ENCODE results near the gene PATJ.
"Not testable (repeated sequence)": the region's sequence is repeated elsewhere in the genome, so short reads cannot be mapped to it uniquely, and the experiment has no call there.

Gene PATJ, protein sequence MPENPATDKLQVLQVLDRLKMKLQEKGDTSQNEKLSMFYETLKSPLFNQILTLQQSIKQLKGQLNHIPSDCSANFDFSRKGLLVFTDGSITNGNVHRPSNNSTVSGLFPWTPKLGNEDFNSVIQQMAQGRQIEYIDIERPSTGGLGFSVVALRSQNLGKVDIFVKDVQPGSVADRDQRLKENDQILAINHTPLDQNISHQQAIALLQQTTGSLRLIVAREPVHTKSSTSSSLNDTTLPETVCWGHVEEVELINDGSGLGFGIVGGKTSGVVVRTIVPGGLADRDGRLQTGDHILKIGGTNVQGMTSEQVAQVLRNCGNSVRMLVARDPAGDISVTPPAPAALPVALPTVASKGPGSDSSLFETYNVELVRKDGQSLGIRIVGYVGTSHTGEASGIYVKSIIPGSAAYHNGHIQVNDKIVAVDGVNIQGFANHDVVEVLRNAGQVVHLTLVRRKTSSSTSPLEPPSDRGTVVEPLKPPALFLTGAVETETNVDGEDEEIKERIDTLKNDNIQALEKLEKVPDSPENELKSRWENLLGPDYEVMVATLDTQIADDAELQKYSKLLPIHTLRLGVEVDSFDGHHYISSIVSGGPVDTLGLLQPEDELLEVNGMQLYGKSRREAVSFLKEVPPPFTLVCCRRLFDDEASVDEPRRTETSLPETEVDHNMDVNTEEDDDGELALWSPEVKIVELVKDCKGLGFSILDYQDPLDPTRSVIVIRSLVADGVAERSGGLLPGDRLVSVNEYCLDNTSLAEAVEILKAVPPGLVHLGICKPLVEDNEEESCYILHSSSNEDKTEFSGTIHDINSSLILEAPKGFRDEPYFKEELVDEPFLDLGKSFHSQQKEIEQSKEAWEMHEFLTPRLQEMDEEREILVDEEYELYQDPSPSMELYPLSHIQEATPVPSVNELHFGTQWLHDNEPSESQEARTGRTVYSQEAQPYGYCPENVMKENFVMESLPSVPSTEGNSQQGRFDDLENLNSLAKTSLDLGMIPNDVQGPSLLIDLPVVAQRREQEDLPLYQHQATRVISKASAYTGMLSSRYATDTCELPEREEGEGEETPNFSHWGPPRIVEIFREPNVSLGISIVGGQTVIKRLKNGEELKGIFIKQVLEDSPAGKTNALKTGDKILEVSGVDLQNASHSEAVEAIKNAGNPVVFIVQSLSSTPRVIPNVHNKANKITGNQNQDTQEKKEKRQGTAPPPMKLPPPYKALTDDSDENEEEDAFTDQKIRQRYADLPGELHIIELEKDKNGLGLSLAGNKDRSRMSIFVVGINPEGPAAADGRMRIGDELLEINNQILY (N-terminal part only)

DNA sequence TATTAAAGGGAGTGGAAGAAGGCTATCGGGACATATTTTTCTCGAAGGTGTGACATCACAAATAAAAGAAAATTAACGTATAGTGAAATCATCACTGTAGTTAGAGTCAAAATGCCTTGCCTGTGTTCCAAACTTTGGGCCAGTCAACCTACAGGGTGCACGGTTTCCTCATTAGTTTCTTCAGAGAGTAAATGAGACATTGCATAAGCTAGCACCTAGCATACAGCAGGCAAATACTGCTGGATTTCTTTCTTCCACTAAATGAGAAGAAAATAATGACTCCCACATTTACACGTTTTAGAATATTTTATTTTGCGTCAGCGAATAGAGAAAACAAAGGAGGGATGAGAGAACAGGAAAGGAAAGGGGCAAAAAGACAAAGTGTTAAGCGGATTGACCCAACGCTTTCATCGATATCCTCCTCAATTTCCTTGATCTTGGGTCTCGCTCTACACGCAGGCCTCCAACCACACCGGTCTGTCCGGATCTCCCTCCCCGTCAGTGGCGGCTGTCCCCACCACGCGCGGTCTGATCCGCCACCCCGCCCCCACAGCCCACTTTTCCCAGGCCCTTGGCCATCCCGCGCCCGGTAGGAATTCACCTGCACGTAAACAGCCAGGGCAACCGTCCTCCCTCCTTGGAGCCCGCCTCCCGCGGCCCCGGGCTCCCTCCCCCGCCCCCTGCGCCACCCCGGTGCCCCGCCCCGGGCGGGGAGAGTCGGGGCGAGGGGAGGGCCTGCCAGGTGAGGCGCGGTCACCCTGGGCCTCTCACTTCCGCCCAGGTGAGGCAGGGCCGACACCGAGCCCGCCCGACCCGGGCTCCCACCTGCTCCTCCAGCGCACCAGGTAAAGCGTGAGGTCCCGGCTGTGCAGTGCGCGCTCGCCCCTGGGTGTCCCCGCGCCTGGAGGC, at the start of gene PATJ:
Gene PATJ, plus strand, starts transcription at position 770 of the 909 bp plus-strand sequence. CDS start 20,413 bp downstream, outside the sequence.
- no peak for DNase-seq

DNA sequence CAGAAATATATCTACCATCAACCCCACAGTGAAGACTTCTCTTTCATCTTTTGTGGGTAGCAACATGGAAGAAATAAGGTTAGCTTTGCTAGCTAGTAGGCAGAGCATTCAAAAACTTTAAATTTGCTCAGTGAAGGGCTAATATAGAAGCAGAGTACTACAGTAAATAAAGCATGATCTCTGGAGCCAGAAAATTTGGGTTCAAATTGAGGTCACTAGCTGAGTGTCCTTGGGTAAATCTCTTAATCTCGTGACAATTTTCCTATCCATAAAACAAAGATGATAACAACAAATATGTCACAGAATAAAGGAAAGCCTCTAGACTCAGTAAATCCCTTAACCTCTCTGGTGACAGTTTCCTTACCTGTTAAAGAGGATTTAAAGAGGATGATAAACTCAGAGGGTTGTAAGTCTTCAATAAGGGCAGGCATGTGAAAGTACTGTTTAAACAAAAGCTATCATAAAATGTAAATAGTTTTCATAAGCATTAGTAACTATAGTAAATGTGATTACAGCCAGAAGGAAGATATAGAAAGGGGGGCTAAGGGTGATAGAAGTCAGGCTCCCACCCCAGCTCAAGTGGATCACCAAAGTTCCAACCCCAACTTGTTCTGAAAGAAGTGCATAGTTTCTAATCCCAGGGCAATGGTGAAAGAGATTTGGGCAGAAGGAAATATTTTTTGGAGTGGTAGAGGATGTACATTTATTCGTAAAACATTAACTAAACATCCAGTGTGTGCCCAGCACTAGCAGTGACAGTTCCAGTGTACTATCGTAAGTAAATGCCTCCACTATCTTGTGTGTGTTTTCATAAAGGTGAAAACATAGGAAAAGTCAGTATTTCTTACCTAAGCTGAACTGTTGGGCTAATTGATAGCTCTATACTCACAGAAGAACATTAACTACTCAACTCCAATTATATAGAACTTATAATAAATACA, 42.1 kb upstream of the PATJ start:
- no peak for DNase-seq

DNA sequence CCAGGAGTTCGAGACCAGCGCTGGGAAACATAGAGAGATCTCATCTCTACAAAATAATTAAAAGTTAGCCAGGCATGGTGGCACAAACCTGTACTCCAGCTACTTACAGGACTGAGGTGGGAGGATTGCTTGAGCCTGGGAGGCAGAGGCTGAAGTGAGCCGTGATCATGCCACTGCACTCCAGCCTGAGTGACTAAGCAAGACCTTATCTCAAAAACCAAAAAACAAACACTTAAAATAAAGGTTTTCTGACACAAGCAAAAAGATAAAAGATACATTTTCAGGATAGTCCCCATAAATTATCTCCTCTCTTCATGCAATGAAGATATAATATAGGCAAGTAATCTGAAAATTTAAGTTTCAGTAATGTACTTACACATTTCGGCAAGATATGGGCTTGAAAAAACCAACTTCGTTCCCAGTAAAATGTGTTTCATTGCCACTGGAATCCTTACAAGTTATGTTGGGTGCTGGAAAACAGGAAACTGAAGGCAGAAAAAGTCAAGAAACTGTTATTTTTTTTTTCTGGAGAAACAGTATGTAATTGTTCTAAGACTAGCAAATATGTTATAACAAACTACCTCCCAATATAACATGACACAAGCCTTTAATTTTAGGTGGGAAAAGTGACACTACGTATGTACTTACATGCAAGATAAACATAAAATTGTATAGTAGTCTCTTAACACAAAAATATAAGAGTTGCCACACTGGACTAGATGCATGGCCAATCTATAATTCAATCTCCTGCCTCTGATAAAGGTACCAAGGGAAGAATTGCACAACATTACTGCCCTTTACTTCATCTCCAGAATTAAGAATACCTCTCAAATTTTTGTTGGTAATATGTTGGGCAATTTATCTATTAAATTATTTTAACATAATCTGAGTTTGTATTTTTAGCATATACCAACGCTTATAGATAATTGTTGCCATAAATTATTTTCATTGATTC, 33.0 kb upstream of the PATJ start:
- DNase-seq, result no peak

DNA sequence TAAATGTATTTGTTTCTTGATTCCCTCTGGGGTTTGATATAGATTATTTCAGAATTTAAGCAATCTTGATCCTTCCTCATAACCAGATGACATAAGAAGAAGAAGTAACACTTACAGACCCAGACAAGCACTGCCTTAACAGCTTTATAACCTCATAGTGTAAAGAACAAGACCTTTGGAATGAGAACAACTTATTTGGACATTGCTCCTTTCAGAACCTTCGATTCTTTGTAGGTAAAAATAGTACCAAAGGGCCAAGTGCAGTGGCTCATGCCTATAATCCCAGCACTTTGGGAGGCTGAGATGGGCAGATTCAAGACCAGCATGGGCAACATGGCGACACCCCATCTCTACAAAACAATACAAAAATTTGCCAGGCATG, 32.4 kb upstream of the PATJ start:
- DNase-seq, result no peak

DNA sequence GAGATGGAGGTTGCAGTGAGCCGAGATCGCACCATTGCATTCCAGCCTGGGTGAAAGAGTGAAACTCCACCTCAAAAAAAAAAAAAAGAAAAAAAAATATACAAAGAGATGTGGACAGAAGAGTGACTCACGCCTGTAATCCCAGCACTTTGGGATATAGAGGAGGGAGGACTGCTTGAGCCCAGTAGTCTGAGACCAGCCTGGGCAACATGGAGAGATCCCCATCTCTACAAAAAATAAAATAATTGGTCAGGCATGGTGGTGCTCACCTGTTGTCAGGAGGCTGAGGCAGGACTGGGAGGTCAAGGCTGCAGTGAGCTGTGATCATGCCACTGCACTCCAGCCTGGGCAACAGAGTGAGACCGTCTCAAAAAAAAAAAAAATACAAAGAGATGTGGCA, 31.0 kb upstream of the PATJ start:
- not testable (repeated sequence) for DNase-seq

DNA sequence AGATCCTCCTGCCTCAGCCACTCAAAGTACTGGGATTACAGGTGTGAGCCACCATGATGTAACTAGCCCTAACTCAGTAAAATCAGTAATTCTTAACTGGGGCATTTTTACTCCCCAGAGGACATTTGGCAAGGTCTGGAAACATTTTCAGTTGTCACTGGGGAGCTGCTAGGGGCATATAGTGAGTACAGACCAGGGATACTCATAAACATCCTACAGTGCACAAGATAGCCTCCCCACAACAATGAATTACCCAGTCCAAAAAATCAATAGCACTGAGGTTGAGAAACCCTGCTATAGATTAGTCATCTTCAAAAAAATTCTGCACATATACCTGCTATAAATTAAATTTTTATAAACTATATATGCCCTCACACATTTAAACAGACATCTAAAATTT, 30.3 kb upstream of the PATJ start:
- no peak for DNase-seq

DNA sequence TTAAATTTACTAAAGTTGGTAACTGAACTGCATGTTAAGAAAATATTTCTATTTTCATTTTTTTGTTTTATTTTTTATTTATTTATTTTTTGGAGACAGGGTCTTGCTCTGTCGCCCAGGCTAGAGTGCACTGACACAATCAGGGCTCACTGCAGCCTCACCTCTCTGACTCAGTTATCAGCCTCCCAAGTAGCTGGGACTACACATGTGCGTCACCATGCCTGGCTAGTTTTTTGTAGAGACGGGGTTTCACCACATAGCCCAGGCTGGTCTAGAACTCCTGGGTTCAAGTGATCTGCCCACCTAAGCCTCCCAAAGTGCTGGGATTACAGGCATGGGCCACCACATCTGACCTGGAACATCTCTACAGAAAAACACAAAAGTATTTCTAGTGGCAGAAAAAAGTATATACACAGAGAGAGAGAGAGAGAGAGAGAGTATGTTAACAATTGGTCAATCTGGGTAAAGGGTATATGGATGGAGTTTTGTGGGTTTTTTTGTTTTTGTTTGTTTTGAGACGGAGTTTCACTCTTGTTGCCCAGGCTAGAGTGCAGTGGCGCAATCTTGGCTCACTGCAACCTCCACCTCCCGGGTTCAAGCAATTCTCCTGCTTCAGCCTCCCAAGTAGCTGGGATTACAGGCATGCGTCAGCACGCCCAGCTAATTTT, 23.1 kb upstream of the PATJ start:
- DNase-seq, result not testable (repeated sequence)

DNA sequence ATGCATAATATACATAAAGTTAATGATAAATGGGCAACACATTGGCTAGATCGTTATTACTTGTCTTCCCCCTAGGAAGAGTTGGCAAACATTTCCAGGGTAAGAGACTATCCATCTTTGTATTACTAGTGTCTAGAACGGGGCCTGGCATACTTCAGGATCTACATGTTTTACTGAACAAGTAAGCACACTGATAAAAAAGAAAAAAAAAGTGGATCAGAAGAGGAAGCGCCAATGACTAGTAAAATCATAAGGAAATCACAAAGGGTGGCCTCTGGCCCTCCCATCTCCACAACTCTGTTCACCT, 17.8 kb upstream of the PATJ start:
- no peak for DNase-seq

DNA sequence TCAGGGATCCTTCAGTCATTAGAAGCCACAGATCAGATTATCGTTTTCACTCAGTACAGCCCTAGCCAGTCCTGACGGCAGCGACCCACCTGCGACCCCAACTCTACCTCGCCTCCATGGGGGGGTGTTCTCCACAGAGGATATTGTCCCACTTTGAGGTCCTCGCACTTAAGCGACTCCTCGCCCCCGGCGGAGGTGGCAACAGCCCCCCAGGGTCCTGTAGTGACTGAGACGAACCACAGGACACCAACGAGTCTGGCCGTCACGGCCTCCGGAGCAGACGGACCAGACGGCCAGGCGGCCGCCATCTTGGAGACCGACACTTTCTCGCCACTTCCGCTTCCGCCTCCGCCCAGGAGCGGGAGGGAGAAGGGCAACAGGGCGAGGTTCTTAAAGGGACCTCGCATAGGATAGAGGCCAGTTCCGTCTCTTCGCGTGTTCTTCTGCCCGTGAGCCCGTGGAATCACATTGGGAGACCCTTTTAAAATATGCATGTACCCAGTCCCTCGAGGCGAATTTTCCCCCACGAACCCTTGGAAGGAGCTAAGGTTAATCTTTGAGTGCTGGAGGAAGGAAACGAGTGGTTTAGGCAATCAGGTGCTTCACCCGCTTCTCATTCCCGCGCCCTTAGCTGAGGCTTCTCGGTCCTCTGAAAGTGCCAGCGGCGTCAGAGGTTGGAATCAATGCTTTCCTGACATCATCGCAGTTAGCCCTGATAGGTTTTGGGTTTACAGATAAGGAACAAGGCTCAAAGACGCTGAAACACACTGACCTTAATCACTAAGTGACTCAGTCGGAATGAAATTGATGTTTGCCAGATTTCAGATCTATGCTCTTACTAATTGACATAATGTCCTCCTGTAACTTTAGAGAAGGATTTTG, 17.2 kb upstream of the PATJ start, which contains the start of gene TM2D1:
Gene TM2D1, minus strand, starts transcription at position 329 of the 882 bp plus-strand sequence. Its CDS starts 21 bp downstream, at position 308.
- DNase-seq, result peak; percentile 86

DNA sequence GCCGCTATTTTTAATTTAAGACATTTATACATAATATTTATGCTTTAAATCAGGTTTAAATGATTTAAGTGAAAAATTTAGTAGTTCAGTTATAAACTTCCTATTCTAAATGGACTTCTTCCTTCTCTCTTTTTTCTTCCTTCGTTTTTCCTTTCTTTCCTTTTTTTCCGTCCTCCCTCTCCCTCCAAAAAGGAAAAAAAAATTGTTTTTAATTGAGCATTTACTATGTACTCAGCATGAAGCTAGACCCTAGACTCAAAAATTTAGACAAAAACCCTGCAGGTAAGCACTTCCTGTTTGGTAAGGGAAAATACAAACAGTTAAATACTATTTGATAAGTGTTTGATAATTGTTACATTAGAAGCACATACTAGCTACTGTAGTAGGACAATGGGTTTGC, 14.7 kb upstream of the PATJ start:
- DNase-seq, result no peak

DNA sequence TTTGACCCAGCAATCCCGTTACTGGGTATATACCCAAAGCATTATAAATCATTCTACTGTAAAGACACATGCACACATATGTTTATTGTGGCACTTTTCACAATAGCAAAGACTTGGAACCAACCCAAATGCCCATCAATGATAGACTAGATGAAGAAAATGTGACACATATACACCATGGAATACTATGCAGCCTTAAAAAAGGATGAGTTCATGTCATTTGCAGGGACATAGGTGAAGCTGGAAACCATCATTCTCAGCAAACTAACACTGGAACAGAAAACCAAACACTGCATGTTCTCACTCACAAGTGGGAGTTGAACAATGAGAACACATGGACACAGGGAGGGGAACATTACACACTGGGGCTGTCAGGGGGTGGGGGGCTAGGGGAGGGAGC, 11.6 kb upstream of the PATJ start:
- DNase-seq, result not testable (repeated sequence)

DNA sequence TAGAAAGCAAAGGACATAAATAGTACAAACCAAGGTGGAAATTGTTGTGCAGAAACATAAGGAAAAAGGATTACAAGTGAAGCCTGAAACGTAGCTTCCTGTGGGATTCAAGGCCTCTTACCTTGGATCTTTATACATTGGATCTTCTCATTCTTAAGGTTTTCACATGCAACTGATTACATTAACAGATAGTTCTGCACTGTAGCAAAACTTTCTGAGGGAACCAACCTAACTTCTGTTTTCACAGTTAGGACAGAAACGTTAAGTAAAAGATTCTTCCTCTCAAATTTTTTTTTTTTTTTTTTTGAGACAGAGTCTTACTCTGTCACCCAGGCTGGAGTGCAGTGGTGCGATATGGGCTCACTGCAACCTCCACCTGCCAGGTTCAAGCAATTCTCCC, 9.6 kb upstream of the PATJ start:
- DNase-seq, result no peak

DNA sequence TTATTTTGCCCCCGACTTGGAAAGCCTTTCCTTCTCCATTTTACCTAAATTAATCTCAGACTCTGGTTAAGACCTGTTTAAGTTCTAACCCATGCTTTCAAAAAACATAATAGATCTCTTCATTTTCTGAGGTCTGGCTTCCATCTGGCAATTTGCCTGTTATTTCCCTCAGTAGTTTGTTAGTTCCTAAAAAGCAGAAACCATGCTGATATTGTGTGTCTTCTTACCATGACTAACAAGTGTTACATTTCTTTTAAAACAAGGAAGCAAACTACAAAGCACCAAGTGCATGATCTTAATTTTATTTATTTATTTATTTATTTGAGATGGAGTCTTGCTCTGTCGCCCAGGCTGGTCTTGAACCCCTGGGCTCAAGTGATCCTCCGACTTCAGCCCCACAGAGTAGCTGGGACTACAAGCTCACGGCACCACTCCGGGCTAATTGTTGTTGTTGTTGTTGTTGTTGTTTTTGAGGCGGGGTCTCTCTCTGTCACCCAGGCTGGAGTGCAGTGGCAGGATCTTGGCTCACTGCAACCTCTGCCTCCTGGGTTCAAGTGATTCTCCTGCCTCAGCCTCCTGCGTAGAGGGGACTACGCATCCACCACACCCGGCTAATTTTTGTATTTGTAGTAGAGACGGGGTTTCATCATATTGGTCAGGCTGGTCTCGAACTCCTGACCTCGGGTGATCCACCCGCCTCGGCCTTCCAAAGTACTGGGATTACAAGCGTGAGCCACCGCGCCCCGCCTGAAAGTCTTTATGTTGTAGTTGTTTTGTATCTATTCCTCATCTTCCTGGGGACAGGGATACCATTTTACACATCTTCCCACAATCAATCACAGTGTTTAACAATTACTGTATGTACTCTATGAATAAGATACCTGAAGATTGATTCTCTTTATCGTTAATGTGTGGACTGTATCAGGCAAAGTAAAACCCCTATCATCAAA, 1.3 kb upstream of the PATJ start:
- DNase-seq, result no peak

DNA sequence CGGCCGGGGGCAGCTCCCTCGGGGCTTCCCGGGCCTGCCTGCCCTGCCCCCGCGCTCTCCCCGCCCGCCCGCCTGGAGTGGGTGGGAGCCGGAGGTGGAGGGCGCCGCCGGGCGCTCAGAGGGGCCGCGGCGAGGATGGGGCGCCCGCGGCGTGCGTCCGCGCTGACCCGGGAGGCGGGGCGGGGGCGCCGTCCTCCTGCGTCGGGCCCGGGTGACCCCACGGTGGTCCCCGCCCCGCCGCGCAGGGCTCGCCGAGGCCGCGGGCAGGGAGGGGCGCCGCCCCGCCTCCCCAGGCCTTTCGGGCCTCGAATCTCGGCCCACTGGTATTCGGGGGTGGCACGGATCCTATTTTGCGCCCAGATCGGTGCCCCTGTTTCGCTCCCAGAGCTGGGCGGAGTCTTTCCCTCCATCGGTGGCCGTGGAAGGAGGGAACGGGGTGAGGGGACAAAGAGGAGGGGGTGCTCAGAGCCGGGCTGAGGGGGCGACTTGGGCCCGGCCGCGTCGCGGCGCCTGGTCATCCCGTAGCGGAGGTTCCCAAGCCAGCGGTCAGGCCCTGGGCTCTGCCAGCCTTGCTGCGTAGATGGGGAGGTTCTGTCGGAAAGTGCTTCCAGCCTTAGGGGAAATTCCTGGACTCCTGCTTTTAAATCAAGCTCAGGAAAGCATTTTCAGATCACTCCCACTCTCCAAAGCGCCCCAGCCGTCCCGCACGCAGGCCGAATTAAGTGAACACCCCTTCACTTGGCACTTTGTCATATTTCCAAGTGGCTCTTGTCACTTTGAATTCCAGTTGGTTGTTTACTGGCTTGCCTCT, 545 bp downstream of the PATJ start:
- DNase-seq, result peak; percentile 14

DNA sequence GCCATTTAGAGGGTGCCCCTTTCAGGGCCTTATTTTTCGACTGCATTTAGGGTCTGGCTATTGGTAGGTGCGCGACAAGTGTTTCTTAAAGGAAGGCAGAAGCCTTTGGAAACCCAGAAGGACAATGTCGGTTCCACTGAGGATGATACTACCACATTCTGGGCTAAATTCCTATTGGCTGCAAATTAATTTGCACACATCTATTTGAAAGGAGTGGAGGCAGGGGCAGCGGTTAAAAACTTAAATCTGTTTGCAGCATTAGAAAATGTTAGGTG, 1.1 kb downstream of the PATJ start:
- DNase-seq, result no peak
